ENCODE measurements around the gene PUS7. TPM values are rescaled to one million over a fixed set of nuclear protein-coding genes. Genes with fewer than 3 reads are reported as not detected.

Gene PUS7
- total RNA-seq, 1 donor from 2014 or later, result 8.4 TPM

GRCh38 chr7:105493196-105493922 lies 28.7 kb downstream of the PUS7 start:
- H3K4me1 ChIP-seq, result peaks cover 1% of the 10 kb centered on the region
- no peak for TF ChIP-seq CTCF (IDR thresholded peaks at IDR 0.05)
- H3K9me3 ChIP-seq, result no peaks in the 10 kb centered on the region
- H3K4me3 ChIP-seq, result no peak overlapping the region
- DNase-seq (no peak), ATAC-seq (peak in 1 of 2 donors; percentile 43)
- no peak overlapping the region for H3K27ac ChIP-seq
- H3K27me3 ChIP-seq (ENCODE audit: low read depth), result no peaks in the 10 kb centered on the region
- intact Hi-C loops (cut with DNase I), result no loop called here
- no peaks in the 10 kb centered on the region for H3K36me3 ChIP-seq

DNA sequence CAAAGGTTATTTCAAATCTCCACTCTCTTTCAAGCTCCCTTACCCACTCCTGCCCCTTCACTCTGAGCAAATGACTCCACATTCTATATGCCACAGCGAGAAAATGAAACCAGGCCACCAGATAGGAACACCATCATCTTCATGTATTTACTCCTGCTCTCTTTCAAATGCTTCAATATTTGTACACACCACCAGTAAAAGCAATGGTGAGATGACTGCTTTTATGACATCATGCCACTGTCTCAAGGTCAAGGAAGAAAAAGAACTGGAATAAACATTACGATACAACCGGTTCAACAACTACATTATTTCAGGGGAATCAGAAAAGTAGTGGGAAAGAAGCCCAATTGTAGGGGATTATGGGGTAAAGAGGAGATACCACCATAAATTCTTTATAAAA lies 32.7 kb downstream of the PUS7 start:
- no peak overlapping the region for H3K27ac ChIP-seq
- no peaks in the 10 kb centered on the region for H3K27me3 ChIP-seq (ENCODE audit: low read depth)
- no peak for DNase-seq
- H3K4me3 ChIP-seq, result no peak overlapping the region
- no peaks in the 10 kb centered on the region for H3K9me3 ChIP-seq
- H3K36me3 ChIP-seq, result no peaks in the 10 kb centered on the region
- no peak for TF ChIP-seq CTCF (IDR thresholded peaks at IDR 0.05)
- no peak for ATAC-seq
- intact Hi-C loops (cut with DNase I), result no loop called here
- peaks cover 10% of the 10 kb centered on the region for H3K4me1 ChIP-seq

- Histone ChIP-seq H3K36me3 (no peaks in the 10 kb centered on the region), H3K27ac (peak overlapping the region; percentile 38), H3K9me3 (no peaks in the 10 kb centered on the region), H3K27me3 (ENCODE audit: low read depth) (no peaks in the 10 kb centered on the region), H3K4me3 (no peak overlapping the region), H3K4me1 (peaks cover 10% of the 10 kb centered on the region)
- peak; percentile 38 for TF ChIP-seq CTCF (IDR thresholded peaks at IDR 0.05)
- intact Hi-C loops (cut with DNase I), result no loop called here
- peak; percentile 56 to 59 for ATAC-seq
- no peak for DNase-seq
Observed at GRCh38 chr7:105487579-105488571, 34.2 kb downstream of the PUS7 start.

DNA sequence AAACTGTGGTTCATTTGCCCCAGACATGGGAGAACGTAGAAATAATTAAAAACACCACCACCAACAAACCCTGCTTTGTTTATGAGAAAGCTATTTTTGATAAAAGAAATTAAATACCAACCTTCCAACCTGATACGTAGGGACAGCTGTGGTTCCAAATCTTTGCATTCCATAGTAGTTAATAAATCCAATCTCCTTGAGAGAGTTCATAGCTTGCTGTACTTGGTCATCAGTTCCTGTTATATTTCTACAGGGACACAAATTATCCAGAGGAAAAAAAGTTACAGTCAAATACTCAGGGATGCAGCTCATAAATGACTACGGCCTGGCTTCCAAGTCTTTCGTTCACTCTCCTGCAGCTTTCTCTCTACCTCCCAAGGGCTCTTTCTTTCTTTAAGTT lies 41.1 kb downstream of the PUS7 start:
- DNase-seq (no peak), ATAC-seq (no peak)
- Histone ChIP-seq H3K36me3 (peaks cover 10% of the 10 kb centered on the region), H3K9me3 (no peaks in the 10 kb centered on the region), H3K4me1 (no peaks in the 10 kb centered on the region), H3K27me3 (ENCODE audit: low read depth) (no peaks in the 10 kb centered on the region), H3K27ac (no peak overlapping the region), H3K4me3 (no peak overlapping the region)
- intact Hi-C loops (cut with DNase I), result no loop called here
- no peak for TF ChIP-seq CTCF (IDR thresholded peaks at IDR 0.05)

DNA sequence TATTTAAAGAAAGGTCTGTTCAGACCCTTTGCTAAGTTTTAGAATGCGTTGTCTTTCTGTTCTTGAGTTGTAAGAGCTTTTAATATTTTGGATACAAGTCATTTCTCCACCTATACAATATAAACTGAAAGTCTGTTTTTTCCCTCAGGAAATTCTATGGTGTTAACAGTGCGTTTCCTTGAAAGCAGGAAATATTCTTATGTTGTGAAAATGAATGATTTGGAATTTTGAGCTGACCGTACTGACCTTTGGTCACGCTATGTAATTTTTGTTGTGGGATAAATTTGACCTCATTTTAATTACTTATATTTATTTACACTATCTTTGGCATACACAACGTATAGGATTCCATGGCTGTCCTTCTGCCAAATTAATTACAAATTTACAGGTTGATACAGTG lies 43.5 kb downstream of the PUS7 start:
- Histone ChIP-seq H3K36me3 (peaks cover 10% of the 10 kb centered on the region), H3K9me3 (no peaks in the 10 kb centered on the region), H3K27ac (no peak overlapping the region), H3K27me3 (ENCODE audit: low read depth) (no peaks in the 10 kb centered on the region), H3K4me3 (no peak overlapping the region), H3K4me1 (no peaks in the 10 kb centered on the region)
- ATAC-seq (no peak), DNase-seq (no peak)
- no peak for TF ChIP-seq CTCF (IDR thresholded peaks at IDR 0.05)
- intact Hi-C loops (cut with DNase I), result no loop called here

Measured in lower lobe of right lung (tissue), 2 donors.